ENCODE measurements around the gene GMDS. TPM values are rescaled to one million over a fixed set of nuclear protein-coding genes. Genes with fewer than 3 reads are reported as not detected.

The GMDS gene
- total RNA-seq, 1 experiment from 2014 or later: 27.6 TPM

- Histone ChIP-seq H2BK12ac (ENCODE audit: insufficient read length, low read depth, low read length) (no peak overlapping the region), H3K4me2 (ENCODE audit: insufficient read depth, insufficient read length, low read length) (no peak overlapping the region), H4K5ac (ENCODE audit: insufficient read length, low read depth, low read length) (no peak overlapping the region), H3K9ac (ENCODE audit: extremely low read depth, insufficient read length, low read length) (no peak overlapping the region), H3K18ac (ENCODE audit: insufficient read length, low read depth, low read length) (no peak overlapping the region), H2AK5ac (ENCODE audit: insufficient read length, low read length) (no peak overlapping the region), H2AFZ (ENCODE audit: low read length) (no peak overlapping the region), H2BK120ac (ENCODE audit: low read depth, low read length, poor library complexity, severe bottlenecking) (no peak overlapping the region), H4K91ac (ENCODE audit: insufficient read length, low read depth, low read length) (no peak overlapping the region), H3K56ac (ENCODE audit: insufficient read length, low read depth, low read length) (no peak overlapping the region), H3K79me2 (ENCODE audit: insufficient read depth, low read length) (no peaks in the 10 kb centered on the region), H4K20me1 (ENCODE audit: control insufficient read depth, insufficient read depth, insufficient read length) (no peaks in the 10 kb centered on the region), H3K14ac (ENCODE audit: insufficient read depth, low read length) (no peak overlapping the region), H3K27ac (ENCODE audit: insufficient read length, low read depth, low read length) (no peak overlapping the region), H3K4ac (ENCODE audit: low read depth, low read length) (no peak overlapping the region), H2BK15ac (ENCODE audit: low read depth, low read length) (no peak overlapping the region), H3K9me3 (ENCODE audit: control insufficient read depth, low read depth, low read length) (no peaks in the 10 kb centered on the region), H2BK20ac (ENCODE audit: low read depth, low read length, poor library complexity, severe bottlenecking) (no peak overlapping the region), H3K4me1 (ENCODE audit: insufficient read depth, low read length) (no peaks in the 10 kb centered on the region), H3K27me3 (ENCODE audit: insufficient read depth, low read length) (peaks cover 26% of the 10 kb centered on the region), H3T11ph (ENCODE audit: low read length) (no peak overlapping the region), H4K8ac (replicated peaks; ENCODE audit: insufficient read length, low read depth, low read length) (no peak overlapping the region), H3K79me1 (ENCODE audit: insufficient read depth, low read depth, low read length, poor library complexity, severe bottlenecking) (no peaks in the 10 kb centered on the region), H3K23me2 (ENCODE audit: insufficient read length, low read depth, low read length, poor library complexity, severe bottlenecking) (no peaks in the 10 kb centered on the region), H2BK5ac (ENCODE audit: insufficient read length, low read length) (no peak overlapping the region), H3K23ac (ENCODE audit: insufficient read length, low read depth, low read length) (no peak overlapping the region)
- no CpG with 5 or more reads among the region's 11 CpGs for WGBS (ENCODE audit: extremely low coverage, insufficient read length, low lambda C conversion rate)
- H3K36me3 Mint-ChIP-seq (ENCODE audit: insufficient read depth in 1 of 3, low read depth in 3 of 3): no peaks in the 10 kb centered on the region
- H3K4me3 Mint-ChIP-seq: no peak overlapping the region
- H3K27ac Mint-ChIP-seq: no peak overlapping the region; a peak in 1 of 7 replicates
- no peak for DNase-seq
- peaks cover 93% of the 10 kb centered on the region for H3K27me3 Mint-ChIP-seq (ENCODE audit: low read depth)
- H3K9me3 Mint-ChIP-seq: no peaks in the 10 kb centered on the region; a peak in 1 of 5 replicates
- TF ChIP-seq, protein P1, sequence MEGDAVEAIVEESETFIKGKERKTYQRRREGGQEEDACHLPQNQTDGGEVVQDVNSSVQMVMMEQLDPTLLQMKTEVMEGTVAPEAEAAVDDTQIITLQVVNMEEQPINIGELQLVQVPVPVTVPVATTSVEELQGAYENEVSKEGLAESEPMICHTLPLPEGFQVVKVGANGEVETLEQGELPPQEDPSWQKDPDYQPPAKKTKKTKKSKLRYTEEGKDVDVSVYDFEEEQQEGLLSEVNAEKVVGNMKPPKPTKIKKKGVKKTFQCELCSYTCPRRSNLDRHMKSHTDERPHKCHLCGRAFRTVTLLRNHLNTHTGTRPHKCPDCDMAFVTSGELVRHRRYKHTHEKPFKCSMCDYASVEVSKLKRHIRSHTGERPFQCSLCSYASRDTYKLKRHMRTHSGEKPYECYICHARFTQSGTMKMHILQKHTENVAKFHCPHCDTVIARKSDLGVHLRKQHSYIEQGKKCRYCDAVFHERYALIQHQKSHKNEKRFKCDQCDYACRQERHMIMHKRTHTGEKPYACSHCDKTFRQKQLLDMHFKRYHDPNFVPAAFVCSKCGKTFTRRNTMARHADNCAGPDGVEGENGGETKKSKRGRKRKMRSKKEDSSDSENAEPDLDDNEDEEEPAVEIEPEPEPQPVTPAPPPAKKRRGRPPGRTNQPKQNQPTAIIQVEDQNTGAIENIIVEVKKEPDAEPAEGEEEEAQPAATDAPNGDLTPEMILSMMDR (conservative IDR thresholded peaks at IDR 0.05): no peak
- H3K4me1 Mint-ChIP-seq: peaks cover 0 to 3% of the 10 kb centered on the region in 2 experiments; a peak in 1 of 4 replicates
Observed at GRCh38 chr6:1630771-1631217, 614.6 kb downstream of the GMDS start.
